SU-DHL-6 (cell line): ENCODE data around the gene MEIKIN.

Source experiments
- H2AFZ ChIP-seq: fragments of 200-600 bp; sonication (generic); 2 replicates; pipeline ENCODE4 v1.6.1; 2014; ENCODE audit warnings: low read depth, mild to moderate bottlenecking, moderate library complexity, mixed read lengths, antibody characterized with exemption, low read length; ENCODE audit not compliant: severe bottlenecking
- H3F3A ChIP-seq: fragments of 200-600 bp; shearing (Covaris generic); 2 replicates; pipeline ENCODE4 v1.6.0; 2016; ENCODE audit warnings: antibody characterized with exemption, mild to moderate bottlenecking; ENCODE audit not compliant: insufficient read depth
- H3K27ac ChIP-seq: fragments of 200-600 bp; sonication (generic); 2 replicates; pipeline ENCODE4 v1.5.1; 2016; ENCODE audit warnings: low read depth, mild to moderate bottlenecking, low read length, moderate library complexity, mixed read lengths
- H3K27me3 ChIP-seq: fragments of 200-600 bp; sonication (generic), shearing (Covaris generic); 2 replicates; pipeline ENCODE4 v1.6.0; 2014; ENCODE audit warnings: mild to moderate bottlenecking, low read length
- H3K36me3 ChIP-seq: fragments of 200-600 bp; sonication (generic); 2 replicates; pipeline ENCODE4 v1.6.1; 2014; ENCODE audit warnings: mild to moderate bottlenecking, low read length, mixed read lengths
- H3K4me2 ChIP-seq: fragments of 300-600, 200-600 bp; shearing (Covaris generic), sonication (generic); 2 replicates; pipeline ENCODE4 v1.6.0; 2014; ENCODE audit warnings: low read length, low read depth, mild to moderate bottlenecking; ENCODE audit not compliant: poor library complexity, severe bottlenecking
- H3K4me3 ChIP-seq: fragments of 200-600 bp; sonication (generic); 2 replicates; pipeline ENCODE4 v1.5.1; 2014; ENCODE audit warnings: antibody characterized with exemption, low read length, mild to moderate bottlenecking, mixed read lengths; ENCODE audit not compliant: insufficient read depth, poor library complexity, severe bottlenecking
- H3K79me2 ChIP-seq: fragments of 200-600 bp; sonication (generic); 2 replicates; pipeline ENCODE4 v1.6.1; 2014; ENCODE audit warnings: mild to moderate bottlenecking, low read length, moderate library complexity; ENCODE audit not compliant: insufficient read depth
- H3K9ac ChIP-seq: fragments of 200-600 bp; sonication (generic); 2 replicates; pipeline ENCODE4 v1.7.0; 2014; ENCODE audit warnings: mild to moderate bottlenecking, low read length
- H3K9me2 ChIP-seq: fragments of 200-600 bp; sonication (generic); replicated peaks from 2 replicates; pipeline ENCODE4 v1.6.1; 2014; ENCODE audit warnings: low read length; ENCODE audit not compliant: insufficient read depth
- H3K9me3 ChIP-seq: fragments of 200-600 bp; sonication (generic); 2 replicates; pipeline ENCODE4 v1.6.1; 2014; ENCODE audit warnings: low read length, mixed read lengths; ENCODE audit not compliant: insufficient read depth
- H4K20me1 ChIP-seq: fragments of 200-600 bp; sonication (generic); 2 replicates; pipeline ENCODE4 v1.6.1; 2014; ENCODE audit warnings: low read depth, mild to moderate bottlenecking, antibody characterized with exemption, low read length, moderate library complexity, mixed read lengths
- EZH2phosphoT487 ChIP-seq: fragments of 200-600 bp; sonication (generic), shearing (Covaris generic); conservative IDR thresholded peaks from 2 replicates; pipeline ENCODE4 v1.6.1; 2018; ENCODE audit warnings: mild to moderate bottlenecking, antibody characterized with exemption, low read length, moderate library complexity, mixed read lengths
- TF ChIP-seq, protein P1 (sequence below): fragments of 200-600 bp; sonication (generic); IDR thresholded peaks from one replicate; pipeline ENCODE4 v1.5.1; 2017; ENCODE audit warnings: antibody characterized with exemption, mild to moderate bottlenecking, low read length, moderate library complexity; ENCODE audit not compliant: insufficient read depth, poor library complexity, severe bottlenecking

MEIKIN gene

DNA sequence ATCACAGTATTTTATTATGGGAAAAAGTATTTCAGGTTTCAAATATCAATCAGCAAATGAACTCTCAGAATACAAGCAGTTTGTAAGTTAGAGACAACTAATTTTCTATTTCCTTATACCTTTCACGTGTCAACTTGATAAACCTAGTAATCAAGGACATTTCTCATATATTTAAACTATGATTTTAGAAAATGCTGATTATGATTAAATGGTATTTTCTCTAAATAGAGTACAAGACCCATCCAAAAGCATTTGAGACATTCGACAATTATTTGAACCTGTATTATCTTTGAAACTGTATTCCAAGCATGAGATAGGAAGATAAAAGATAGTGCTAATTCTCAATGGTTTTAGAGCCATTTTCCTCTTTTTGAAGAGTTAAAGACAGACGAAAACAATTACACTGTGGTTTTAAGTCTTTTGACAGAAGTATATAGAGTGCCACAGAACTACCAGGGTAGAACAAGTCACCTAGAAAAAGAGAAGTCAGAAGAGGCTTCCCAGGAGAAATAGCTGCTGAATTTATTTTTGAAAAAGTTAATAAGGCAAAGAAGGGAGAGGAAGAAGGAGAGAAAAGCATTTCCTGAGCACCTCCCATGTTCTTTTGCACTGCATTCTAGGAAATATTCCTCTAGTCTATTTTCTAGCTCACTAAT is 5.6 kb downstream of the MEIKIN start:
- H3K36me3 ChIP-seq: no peaks in the 10 kb centered on the region
- no peaks in the 10 kb centered on the region for H3K9me2 ChIP-seq
- no peaks in the 10 kb centered on the region for H3F3A ChIP-seq
- H4K20me1 ChIP-seq: no peaks in the 10 kb centered on the region
- no peak overlapping the region for H3K4me3 ChIP-seq
- H3K4me2 ChIP-seq: no peak overlapping the region
- H2AFZ ChIP-seq: no peak overlapping the region
- H3K9ac ChIP-seq: no peak overlapping the region
- no peak overlapping the region for H3K27ac ChIP-seq
- TF ChIP-seq, protein P1, sequence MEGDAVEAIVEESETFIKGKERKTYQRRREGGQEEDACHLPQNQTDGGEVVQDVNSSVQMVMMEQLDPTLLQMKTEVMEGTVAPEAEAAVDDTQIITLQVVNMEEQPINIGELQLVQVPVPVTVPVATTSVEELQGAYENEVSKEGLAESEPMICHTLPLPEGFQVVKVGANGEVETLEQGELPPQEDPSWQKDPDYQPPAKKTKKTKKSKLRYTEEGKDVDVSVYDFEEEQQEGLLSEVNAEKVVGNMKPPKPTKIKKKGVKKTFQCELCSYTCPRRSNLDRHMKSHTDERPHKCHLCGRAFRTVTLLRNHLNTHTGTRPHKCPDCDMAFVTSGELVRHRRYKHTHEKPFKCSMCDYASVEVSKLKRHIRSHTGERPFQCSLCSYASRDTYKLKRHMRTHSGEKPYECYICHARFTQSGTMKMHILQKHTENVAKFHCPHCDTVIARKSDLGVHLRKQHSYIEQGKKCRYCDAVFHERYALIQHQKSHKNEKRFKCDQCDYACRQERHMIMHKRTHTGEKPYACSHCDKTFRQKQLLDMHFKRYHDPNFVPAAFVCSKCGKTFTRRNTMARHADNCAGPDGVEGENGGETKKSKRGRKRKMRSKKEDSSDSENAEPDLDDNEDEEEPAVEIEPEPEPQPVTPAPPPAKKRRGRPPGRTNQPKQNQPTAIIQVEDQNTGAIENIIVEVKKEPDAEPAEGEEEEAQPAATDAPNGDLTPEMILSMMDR: no peak
- no peak for TF ChIP-seq EZH2phosphoT487
- H3K9me3 ChIP-seq: no peaks in the 10 kb centered on the region
- H3K79me2 ChIP-seq: no peaks in the 10 kb centered on the region
- no peaks in the 10 kb centered on the region for H3K27me3 ChIP-seq

DNA sequence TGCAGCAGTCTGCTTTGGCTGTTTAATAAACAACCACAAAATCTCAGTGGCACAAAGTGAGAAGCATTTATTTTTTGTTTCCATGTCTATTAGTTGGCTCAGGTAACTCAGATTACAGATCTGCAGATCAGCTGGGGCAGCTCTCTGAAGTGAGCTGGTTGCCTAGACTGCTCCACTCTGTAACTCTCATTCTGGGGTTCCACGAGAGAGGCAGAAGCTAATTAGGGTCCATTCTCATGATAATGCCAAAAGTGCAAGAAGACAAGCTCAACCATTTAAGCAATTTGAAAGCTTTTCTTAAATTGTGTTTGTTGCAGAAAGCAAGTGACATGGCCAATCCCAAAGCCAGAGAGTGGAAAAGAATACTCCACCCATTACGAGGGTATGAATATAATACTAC is 13.2 kb downstream of the MEIKIN start:
- no peaks in the 10 kb centered on the region for H3K79me2 ChIP-seq
- no peaks in the 10 kb centered on the region for H3K36me3 ChIP-seq
- no peak overlapping the region for H3K9ac ChIP-seq
- no peak overlapping the region for H3K27ac ChIP-seq
- H3K4me2 ChIP-seq: no peak overlapping the region
- no peaks in the 10 kb centered on the region for H3K9me2 ChIP-seq
- TF ChIP-seq EZH2phosphoT487: no peak
- TF ChIP-seq, protein P1: no peak
- H3F3A ChIP-seq: no peaks in the 10 kb centered on the region
- H3K9me3 ChIP-seq: no peaks in the 10 kb centered on the region
- H2AFZ ChIP-seq: no peak overlapping the region
- H4K20me1 ChIP-seq: no peaks in the 10 kb centered on the region
- H3K27me3 ChIP-seq: no peaks in the 10 kb centered on the region
- no peak overlapping the region for H3K4me3 ChIP-seq

DNA sequence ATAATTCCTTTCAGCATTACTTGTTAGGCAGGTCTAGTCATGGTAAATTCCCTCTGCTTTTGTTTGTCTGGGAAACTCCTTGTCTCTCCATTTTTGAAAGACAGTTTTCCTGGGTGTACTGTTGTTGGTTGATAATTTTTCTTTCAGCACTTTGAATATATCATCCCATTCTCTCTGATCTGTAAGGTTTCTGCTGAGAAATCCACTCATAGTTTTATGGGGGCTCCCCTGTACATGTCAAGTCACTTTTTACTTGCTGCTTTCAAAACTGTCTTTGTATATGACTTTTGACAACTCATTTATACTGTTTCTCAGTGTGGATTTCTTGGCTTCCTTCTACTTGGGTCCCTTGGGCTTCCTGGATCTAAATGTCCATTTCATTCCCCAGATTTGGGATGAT is 16.5 kb downstream of the MEIKIN start:
- H3K36me3 ChIP-seq: no peaks in the 10 kb centered on the region
- no peaks in the 10 kb centered on the region for H3K9me2 ChIP-seq
- TF ChIP-seq EZH2phosphoT487: no peak
- TF ChIP-seq, protein P1: no peak
- H4K20me1 ChIP-seq: no peaks in the 10 kb centered on the region
- no peak overlapping the region for H3K4me3 ChIP-seq
- no peaks in the 10 kb centered on the region for H3K79me2 ChIP-seq
- no peak overlapping the region for H3K9ac ChIP-seq
- H3K27ac ChIP-seq: no peak overlapping the region
- H3K27me3 ChIP-seq: no peaks in the 10 kb centered on the region
- no peaks in the 10 kb centered on the region for H3F3A ChIP-seq
- no peak overlapping the region for H3K4me2 ChIP-seq
- H3K9me3 ChIP-seq: 0 out of 2 replicates have a peak, but pooled peaks cover 6% of the 10 kb centered on the region
- no peak overlapping the region for H2AFZ ChIP-seq
